ENCODE data around the gene CDH4. TPM values are rescaled to one million over a fixed set of nuclear protein-coding genes. Genes with fewer than 3 reads are reported as not detected.

Gene CDH4
- polyA plus RNA-seq, 4 donors, result 0.09 to 4.1 (median 0.25) TPM

DNA sequence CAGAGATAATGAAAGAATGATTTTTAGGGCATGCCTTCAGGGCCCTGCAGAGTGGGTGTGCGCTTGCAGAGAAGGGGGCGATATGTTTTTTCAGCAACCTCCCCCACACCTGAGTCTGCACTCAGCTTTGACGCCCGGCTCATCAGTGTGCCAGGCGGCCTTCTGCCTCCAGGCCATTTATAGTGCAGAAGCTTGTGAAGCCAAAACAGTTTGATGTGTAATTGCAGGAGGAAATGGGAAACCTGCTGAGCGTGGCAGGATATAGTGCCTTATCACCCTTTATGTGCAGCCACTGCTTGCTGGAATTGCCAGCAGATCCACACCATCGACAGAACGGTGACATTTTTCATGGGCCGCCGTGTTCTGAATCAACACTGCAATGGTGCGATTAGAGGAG lies 178.2 kb downstream of the CDH4 start:
- Histone ChIP-seq H3K9me3 (ENCODE audit: control insufficient read depth in 2 of 2, insufficient read depth in 1 of 2, low read depth in 1 of 2, low read length in 1 of 2) (no peaks in the 10 kb centered on the region), H3K4me3 (ENCODE audit: low read depth in 1 of 3, low read length in 3 of 3) (no peak overlapping the region), H3K36me3 (ENCODE audit: control insufficient read depth in 3 of 3, insufficient read depth in 2 of 3, low read depth in 1 of 3, low read length in 3 of 3) (no peaks in the 10 kb centered on the region), H3K4me1 (ENCODE audit: control insufficient read depth in 3 of 3, insufficient read depth in 2 of 3, low read depth in 1 of 3, low read length in 2 of 3) (no peaks in the 10 kb centered on the region), H3K27me3 (ENCODE audit: control insufficient read depth in 3 of 3, insufficient read depth in 3 of 3, low read length in 3 of 3) (peaks cover 0 to 2% (median 0%) of the 10 kb centered on the region in 3 donors), H3K27ac (ENCODE audit: low read depth in 1 of 3, low read length in 2 of 3) (no peak overlapping the region)
- FAIRE-seq (no peak), DNase-seq (no peak)
- WGBS, 3 donors, result 52 to 68% (median 55%) methylated on average over 11 of the region's 11 CpGs

DNA sequence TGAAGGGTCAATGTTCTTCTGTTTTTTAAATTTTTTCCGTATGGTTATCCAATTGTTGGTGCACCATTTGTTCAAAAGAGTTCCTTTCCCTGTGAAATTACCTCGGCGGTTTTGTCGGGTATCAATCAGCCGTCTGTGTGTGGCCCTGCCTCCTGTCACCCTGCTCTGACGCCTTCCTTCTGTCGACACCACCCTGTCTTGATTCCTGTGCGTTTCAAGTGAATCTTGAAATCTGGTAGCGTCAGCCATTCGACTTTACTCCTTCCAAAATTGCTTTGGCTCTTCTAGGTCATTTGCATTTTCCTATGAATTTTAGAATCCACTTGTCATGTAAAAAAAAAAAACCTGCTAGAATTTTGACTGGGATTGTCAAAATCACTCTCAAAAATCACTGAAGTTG lies 181.1 kb downstream of the CDH4 start:
- FAIRE-seq, result no peak
- no peaks in the 10 kb centered on the region for H3K36me3 ChIP-seq (ENCODE audit: control insufficient read depth in 3 of 3, insufficient read depth in 2 of 3, low read depth in 1 of 3, low read length in 3 of 3)
- no peaks in the 10 kb centered on the region for H3K9me3 ChIP-seq (ENCODE audit: control insufficient read depth in 2 of 2, insufficient read depth in 1 of 2, low read depth in 1 of 2, low read length in 1 of 2)
- H3K4me1 ChIP-seq (ENCODE audit: control insufficient read depth in 3 of 3, insufficient read depth in 2 of 3, low read depth in 1 of 3, low read length in 2 of 3), result no peaks in the 10 kb centered on the region
- H3K27ac ChIP-seq (ENCODE audit: low read depth in 1 of 3, low read length in 2 of 3), result no peak overlapping the region
- 47 to 72% (median 57%) methylated on average over 10 of the region's 10 CpGs for WGBS, 3 donors
- no peak for DNase-seq
- H3K4me3 ChIP-seq (ENCODE audit: low read depth in 1 of 3, low read length in 3 of 3), result no peak overlapping the region
- H3K27me3 ChIP-seq (ENCODE audit: control insufficient read depth in 3 of 3, insufficient read depth in 3 of 3, low read length in 3 of 3), result peaks cover 0 to 2% (median 0%) of the 10 kb centered on the region in 3 donors

DNA sequence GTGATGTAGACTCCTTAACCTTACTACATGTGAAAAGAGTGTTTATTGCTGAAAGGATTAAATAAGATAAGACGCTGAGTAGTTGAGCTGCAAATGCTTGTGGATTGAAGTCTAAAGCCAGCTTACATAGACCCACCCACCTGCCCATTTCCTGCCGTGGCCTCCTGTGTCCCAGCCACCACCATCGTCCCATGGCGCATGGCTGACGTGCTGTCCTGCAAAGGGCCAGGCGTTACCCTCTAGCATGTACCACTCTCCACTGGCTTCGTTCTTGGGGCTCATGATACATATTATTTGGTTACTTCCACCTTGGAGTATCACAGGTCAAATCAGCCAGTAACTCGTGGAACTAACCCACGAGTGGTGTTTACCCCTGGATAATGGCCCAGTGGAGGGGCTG lies 181.8 kb downstream of the CDH4 start:
- DNase-seq, result no peak
- no peak for FAIRE-seq
- Histone ChIP-seq H3K27me3 (ENCODE audit: control insufficient read depth in 3 of 3, insufficient read depth in 3 of 3, low read length in 3 of 3) (peaks cover 0 to 2% (median 0%) of the 10 kb centered on the region in 3 donors), H3K27ac (ENCODE audit: low read depth in 1 of 3, low read length in 2 of 3) (no peak overlapping the region), H3K9me3 (ENCODE audit: control insufficient read depth in 2 of 2, insufficient read depth in 1 of 2, low read depth in 1 of 2, low read length in 1 of 2) (no peaks in the 10 kb centered on the region), H3K36me3 (ENCODE audit: control insufficient read depth in 3 of 3, insufficient read depth in 2 of 3, low read depth in 1 of 3, low read length in 3 of 3) (no peaks in the 10 kb centered on the region), H3K4me1 (ENCODE audit: control insufficient read depth in 3 of 3, insufficient read depth in 2 of 3, low read depth in 1 of 3, low read length in 2 of 3) (no peaks in the 10 kb centered on the region), H3K4me3 (ENCODE audit: low read depth in 1 of 3, low read length in 3 of 3) (no peak overlapping the region)
- 64 to 68% (median 66%) methylated on average over 9 of the region's 9 CpGs for WGBS, 3 donors

DNA sequence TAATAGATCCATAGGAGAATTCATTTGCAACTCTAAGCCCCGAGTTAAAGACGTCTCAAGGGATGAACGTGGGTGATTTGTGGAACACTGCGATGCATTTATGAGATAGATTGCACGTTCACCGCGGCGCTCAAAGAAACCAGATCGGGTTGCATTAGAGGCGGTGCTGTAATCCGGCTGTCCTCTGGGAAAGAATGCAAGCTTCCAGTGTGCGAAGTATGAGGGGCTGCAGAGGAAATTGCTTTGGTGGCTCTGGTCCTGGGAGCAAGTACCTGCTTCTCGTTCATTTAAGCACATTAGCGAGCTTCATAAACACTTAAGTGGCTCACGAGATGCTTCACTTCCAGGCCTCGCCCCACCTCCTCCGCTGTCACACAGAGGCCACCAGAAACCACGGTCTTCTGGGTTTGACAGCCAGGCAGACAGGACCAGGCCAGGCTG lies 182.3 kb downstream of the CDH4 start:
- peaks cover 0 to 2% (median 0%) of the 10 kb centered on the region in 3 donors for H3K27me3 ChIP-seq (ENCODE audit: control insufficient read depth in 3 of 3, insufficient read depth in 3 of 3, low read length in 3 of 3)
- H3K9me3 ChIP-seq (ENCODE audit: control insufficient read depth in 2 of 2, insufficient read depth in 1 of 2, low read depth in 1 of 2, low read length in 1 of 2), result no peaks in the 10 kb centered on the region
- no peaks in the 10 kb centered on the region for H3K36me3 ChIP-seq (ENCODE audit: control insufficient read depth in 3 of 3, insufficient read depth in 2 of 3, low read depth in 1 of 3, low read length in 3 of 3)
- no peak for DNase-seq
- no peaks in the 10 kb centered on the region for H3K4me1 ChIP-seq (ENCODE audit: control insufficient read depth in 3 of 3, insufficient read depth in 2 of 3, low read depth in 1 of 3, low read length in 2 of 3)
- FAIRE-seq, result no peak
- WGBS, 3 donors, result 31 to 54% (median 50%) methylated on average over 18 of the region's 18 CpGs
- H3K27ac ChIP-seq (ENCODE audit: low read depth in 1 of 3, low read length in 2 of 3), result no peak overlapping the region
- no peak overlapping the region for H3K4me3 ChIP-seq (ENCODE audit: low read depth in 1 of 3, low read length in 3 of 3)

DNA sequence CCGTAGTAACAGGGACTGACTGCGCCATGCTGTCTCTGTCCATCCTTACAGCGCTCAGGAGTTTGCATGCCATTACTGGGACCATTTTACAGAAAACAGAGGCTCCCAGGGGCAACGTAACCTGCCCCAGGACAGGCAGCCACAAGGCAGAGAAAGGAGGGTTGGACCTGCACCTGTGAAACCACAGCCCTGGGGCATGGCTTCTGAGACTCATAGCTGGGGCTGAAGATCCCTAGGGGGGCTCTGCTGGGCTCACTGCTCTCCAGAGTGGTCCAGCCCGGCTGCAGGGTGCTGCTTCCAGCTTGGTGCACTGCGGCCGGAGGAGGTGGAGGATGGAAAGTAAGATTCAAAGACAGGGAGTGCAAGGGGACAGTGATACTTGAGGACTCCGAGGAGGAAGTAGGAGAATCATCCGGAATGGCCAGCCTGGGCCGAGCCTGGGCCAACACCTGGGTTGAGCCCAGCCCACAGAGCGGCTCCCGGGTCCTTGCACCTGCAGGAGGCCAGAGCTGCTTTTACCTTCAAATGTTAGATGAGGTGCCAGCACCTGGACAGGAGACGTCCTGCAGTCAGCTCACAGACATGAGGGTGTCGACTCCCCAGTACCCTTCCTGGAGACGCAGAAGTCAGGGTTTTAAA lies 183.2 kb downstream of the CDH4 start:
- peaks cover 0 to 1% (median 0%) of the 10 kb centered on the region in 3 donors for H3K27me3 ChIP-seq (ENCODE audit: control insufficient read depth in 3 of 3, insufficient read depth in 3 of 3, low read length in 3 of 3)
- no peak for DNase-seq
- no peak for FAIRE-seq
- no peaks in the 10 kb centered on the region for H3K4me1 ChIP-seq (ENCODE audit: control insufficient read depth in 3 of 3, insufficient read depth in 2 of 3, low read depth in 1 of 3, low read length in 2 of 3)
- no peak overlapping the region for H3K4me3 ChIP-seq (ENCODE audit: low read depth in 1 of 3, low read length in 3 of 3)
- WGBS, 3 donors, result 75 to 80% (median 79%) methylated on average over 15 of the region's 15 CpGs
- H3K36me3 ChIP-seq (ENCODE audit: control insufficient read depth in 3 of 3, insufficient read depth in 2 of 3, low read depth in 1 of 3, low read length in 3 of 3), result no peaks in the 10 kb centered on the region
- H3K27ac ChIP-seq (ENCODE audit: low read depth in 1 of 3, low read length in 2 of 3), result no peak overlapping the region
- no peaks in the 10 kb centered on the region for H3K9me3 ChIP-seq (ENCODE audit: control insufficient read depth in 2 of 2, insufficient read depth in 1 of 2, low read depth in 1 of 2, low read length in 1 of 2)

DNA sequence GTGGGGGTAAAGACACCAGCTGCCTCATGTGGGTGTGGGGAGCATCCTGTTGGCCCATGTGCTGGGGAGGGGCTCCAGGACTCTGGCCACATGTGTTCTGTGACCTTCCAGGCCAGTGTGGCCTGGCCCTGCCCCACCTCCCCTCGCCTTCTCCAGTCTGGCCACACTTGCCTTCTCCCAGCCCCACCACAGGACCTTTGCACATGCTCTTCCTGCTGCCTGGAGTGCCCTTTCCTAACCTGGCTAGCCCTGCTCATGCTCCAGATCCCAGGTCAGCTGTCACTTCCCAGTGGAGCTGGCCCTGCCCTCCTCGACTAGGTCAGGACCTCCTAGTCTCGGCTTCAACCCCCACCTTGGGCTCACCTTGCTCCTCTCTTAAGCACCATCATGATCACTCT lies 183.8 kb downstream of the CDH4 start:
- no peak overlapping the region for H3K27ac ChIP-seq (ENCODE audit: low read depth in 1 of 3, low read length in 2 of 3)
- no peak for FAIRE-seq

DNA sequence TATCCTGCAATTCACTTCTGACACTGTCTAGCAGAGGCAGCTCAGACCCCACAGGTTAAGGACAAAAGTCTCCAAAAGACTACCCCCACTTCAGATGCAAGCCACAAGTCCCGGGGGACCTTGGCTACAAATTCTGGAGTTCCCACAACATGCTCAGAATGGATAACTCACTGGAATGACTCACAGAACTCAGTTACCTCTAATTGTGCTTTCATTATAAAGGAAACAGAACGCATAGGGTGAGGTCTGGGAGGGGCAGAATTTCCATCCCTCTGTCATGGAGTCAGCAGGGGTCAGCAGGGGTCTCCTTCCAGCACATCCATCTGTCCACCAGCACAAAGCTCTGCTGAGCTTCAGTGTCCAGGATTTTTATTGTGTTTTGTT lies 184.2 kb downstream of the CDH4 start:
- Histone ChIP-seq H3K9me3 (ENCODE audit: control insufficient read depth in 2 of 2, insufficient read depth in 1 of 2, low read depth in 1 of 2, low read length in 1 of 2) (no peaks in the 10 kb centered on the region), H3K4me1 (ENCODE audit: control insufficient read depth in 3 of 3, insufficient read depth in 2 of 3, low read depth in 1 of 3, low read length in 2 of 3) (no peaks in the 10 kb centered on the region), H3K27me3 (ENCODE audit: control insufficient read depth in 3 of 3, insufficient read depth in 3 of 3, low read length in 3 of 3) (no peaks in the 10 kb centered on the region), H3K36me3 (ENCODE audit: control insufficient read depth in 3 of 3, insufficient read depth in 2 of 3, low read depth in 1 of 3, low read length in 3 of 3) (no peaks in the 10 kb centered on the region), H3K27ac (ENCODE audit: low read depth in 1 of 3, low read length in 2 of 3) (no peak overlapping the region), H3K4me3 (ENCODE audit: low read depth in 1 of 3, low read length in 3 of 3) (no peak overlapping the region)
- no peak for FAIRE-seq
- no peak for DNase-seq
- 53 to 57% (median 56%) methylated on average over 2 of the region's 2 CpGs for WGBS, 3 donors

More for the DNA sequence above, 183.8 kb downstream of the CDH4 start:
- Histone ChIP-seq H3K4me3 (ENCODE audit: low read depth in 1 of 3, low read length in 3 of 3) (no peak overlapping the region), H3K27me3 (ENCODE audit: control insufficient read depth in 3 of 3, insufficient read depth in 3 of 3, low read length in 3 of 3) (no peaks in the 10 kb centered on the region), H3K36me3 (ENCODE audit: control insufficient read depth in 3 of 3, insufficient read depth in 2 of 3, low read depth in 1 of 3, low read length in 3 of 3) (no peaks in the 10 kb centered on the region), H3K9me3 (ENCODE audit: control insufficient read depth in 2 of 2, insufficient read depth in 1 of 2, low read depth in 1 of 2, low read length in 1 of 2) (no peaks in the 10 kb centered on the region), H3K4me1 (ENCODE audit: control insufficient read depth in 3 of 3, insufficient read depth in 2 of 3, low read depth in 1 of 3, low read length in 2 of 3) (no peaks in the 10 kb centered on the region)
- WGBS, 3 donors, result 58 to 69% (median 59%) methylated on average over 3 of the region's 3 CpGs
- DNase-seq, result no peak

DNA sequence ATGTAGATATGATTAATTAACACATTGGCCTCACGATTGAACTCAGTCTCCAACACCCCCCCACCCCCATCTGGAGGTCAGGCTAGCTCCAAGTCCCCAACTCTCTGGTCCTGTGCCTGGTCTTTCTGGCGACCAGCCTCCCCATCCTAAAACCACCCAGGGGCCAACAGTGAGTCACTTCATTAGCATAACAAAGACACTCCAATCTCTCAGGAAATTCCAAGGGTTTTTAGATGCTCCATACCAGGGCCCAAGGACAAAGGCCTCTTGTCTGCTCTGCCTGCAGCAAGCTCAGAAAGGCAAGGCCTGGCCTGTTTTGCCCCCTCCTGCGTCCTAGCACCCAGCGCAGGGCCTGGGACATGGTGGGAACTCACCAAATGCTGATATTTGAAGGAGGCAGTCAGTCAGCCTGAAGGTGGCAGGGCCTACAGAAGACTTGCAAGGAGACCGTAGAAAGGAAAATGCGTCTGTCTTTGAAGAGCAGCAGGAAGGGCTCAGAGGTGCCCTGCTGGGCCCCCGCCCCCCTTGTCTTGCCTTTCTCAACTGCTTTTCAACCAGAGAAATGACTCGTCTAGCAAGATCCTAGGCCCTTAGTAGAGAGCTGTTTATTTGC lies 184.7 kb downstream of the CDH4 start:
- Histone ChIP-seq H3K27ac (ENCODE audit: low read depth in 1 of 3, low read length in 2 of 3) (no peak overlapping the region), H3K4me3 (ENCODE audit: low read depth in 1 of 3, low read length in 3 of 3) (no peak overlapping the region), H3K9me3 (ENCODE audit: control insufficient read depth in 2 of 2, insufficient read depth in 1 of 2, low read depth in 1 of 2, low read length in 1 of 2) (no peaks in the 10 kb centered on the region), H3K36me3 (ENCODE audit: control insufficient read depth in 3 of 3, insufficient read depth in 2 of 3, low read depth in 1 of 3, low read length in 3 of 3) (no peaks in the 10 kb centered on the region), H3K27me3 (ENCODE audit: control insufficient read depth in 3 of 3, insufficient read depth in 3 of 3, low read length in 3 of 3) (no peaks in the 10 kb centered on the region), H3K4me1 (ENCODE audit: control insufficient read depth in 3 of 3, insufficient read depth in 2 of 3, low read depth in 1 of 3, low read length in 2 of 3) (no peaks in the 10 kb centered on the region)
- no peak for FAIRE-seq
- 36 to 44% (median 40%) methylated on average over 8 of the region's 8 CpGs for WGBS, 3 donors
- no peak for DNase-seq
